Measurements from ENCODE around the gene PDE1A. TPM values are rescaled to one million over a fixed set of nuclear protein-coding genes. Genes with fewer than 3 reads are reported as not detected.

PDE1A gene
- total and polyA plus RNA-seq, 10 of the 15 experiments (the other 5 are each of a cell fraction or from before 2014, with no cell fraction given) = 1.1 TPM; not detected in 9

DNA sequence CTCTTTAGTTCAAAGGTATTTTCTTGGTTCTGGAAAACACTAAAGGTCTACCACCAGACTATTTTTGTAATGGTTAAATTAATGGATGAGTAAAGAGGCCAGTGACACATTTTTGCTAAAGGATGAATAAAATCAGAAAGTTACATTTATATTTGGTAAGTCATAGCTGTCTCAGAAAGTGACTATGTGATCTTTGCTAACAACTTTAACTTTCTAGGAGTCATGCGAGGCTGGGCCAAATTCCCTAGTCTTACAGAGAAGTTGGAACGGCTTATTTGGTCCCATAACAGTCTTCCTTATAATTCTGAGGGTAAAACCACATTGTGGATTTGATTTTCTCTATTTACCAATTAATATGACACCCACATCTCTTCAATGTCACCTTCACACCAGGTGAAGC is 198.1 kb downstream of the PDE1A start (continued):
- no peak for TF ChIP-seq ZNF384 (IDR thresholded peaks at IDR 0.05; ENCODE audit: borderline replicate concordance, low read depth, low read length)
- TF ChIP-seq, protein P1, sequence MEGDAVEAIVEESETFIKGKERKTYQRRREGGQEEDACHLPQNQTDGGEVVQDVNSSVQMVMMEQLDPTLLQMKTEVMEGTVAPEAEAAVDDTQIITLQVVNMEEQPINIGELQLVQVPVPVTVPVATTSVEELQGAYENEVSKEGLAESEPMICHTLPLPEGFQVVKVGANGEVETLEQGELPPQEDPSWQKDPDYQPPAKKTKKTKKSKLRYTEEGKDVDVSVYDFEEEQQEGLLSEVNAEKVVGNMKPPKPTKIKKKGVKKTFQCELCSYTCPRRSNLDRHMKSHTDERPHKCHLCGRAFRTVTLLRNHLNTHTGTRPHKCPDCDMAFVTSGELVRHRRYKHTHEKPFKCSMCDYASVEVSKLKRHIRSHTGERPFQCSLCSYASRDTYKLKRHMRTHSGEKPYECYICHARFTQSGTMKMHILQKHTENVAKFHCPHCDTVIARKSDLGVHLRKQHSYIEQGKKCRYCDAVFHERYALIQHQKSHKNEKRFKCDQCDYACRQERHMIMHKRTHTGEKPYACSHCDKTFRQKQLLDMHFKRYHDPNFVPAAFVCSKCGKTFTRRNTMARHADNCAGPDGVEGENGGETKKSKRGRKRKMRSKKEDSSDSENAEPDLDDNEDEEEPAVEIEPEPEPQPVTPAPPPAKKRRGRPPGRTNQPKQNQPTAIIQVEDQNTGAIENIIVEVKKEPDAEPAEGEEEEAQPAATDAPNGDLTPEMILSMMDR (IDR thresholded peaks at IDR 0.05 in 2 of 3, conservative IDR thresholded peaks at IDR 0.05 in 1 of 3; ENCODE audit: control insufficient read depth in 2 of 3, extremely low read depth in 1 of 3, insufficient read depth in 1 of 3, low read depth in 3 of 3, low read length in 3 of 3) = no peak
- no peak for TF ChIP-seq ASH2L (IDR thresholded peaks at IDR 0.05; ENCODE audit: borderline replicate concordance, low read depth)
- TF ChIP-seq MTA3 (IDR thresholded peaks at IDR 0.05; ENCODE audit: borderline replicate concordance, low read length) = no peak
- TF ChIP-seq TCF3 (IDR thresholded peaks at IDR 0.05; ENCODE audit: borderline replicate concordance, insufficient read depth, low read depth, low read length) = no peak

DNA sequence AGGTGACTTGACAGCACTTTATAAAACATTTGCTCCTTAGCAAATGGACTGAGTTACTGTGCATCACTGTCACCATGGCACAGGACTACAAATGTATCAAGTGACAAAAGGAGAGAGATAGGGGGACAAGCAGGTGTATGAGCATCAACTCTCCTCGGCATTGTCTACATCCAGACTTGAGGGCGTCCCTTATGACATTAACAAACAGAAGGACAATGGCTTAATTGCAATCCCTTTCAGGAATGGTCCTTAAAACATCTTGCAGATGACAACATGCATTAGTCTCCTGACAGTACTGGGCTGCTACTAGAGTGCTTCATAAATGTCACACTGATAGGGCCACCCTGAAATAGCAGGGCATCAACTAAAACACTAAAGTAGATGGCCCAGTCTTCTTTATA is 198.8 kb downstream of the PDE1A start:
- DNase-seq (ENCODE audit: low read depth, low spot score) (no peak), ATAC-seq (no peak), FAIRE-seq (no peak)
- 0% methylated on average over 2 of the region's 2 CpGs for WGBS (ENCODE audit: insufficient coverage, insufficient replicate concordance, low lambda C conversion rate, missing lambda C conversion rate)
- Histone ChIP-seq H3K79me2 (ENCODE audit: control insufficient read depth, insufficient read depth, low read length) (no peaks in the 10 kb centered on the region), H3K36me3 (ENCODE audit: control insufficient read depth in 2 of 2, insufficient read depth in 2 of 2, low read length in 1 of 2) (no peaks in the 10 kb centered on the region), H3K4me3 (no peak overlapping the region), H3K9me3 (replicated peaks; ENCODE audit: control insufficient read depth, insufficient read depth, low read length) (no peaks in the 10 kb centered on the region), H2AFZ (ENCODE audit: control insufficient read depth, low read depth, low read length) (no peak overlapping the region), H3K27ac (ENCODE audit: control insufficient read depth, insufficient read depth) (no peak overlapping the region), H3K4me2 (ENCODE audit: control insufficient read depth, insufficient read depth) (no peak overlapping the region), H3K9ac (ENCODE audit: control insufficient read depth, insufficient read depth, low read length) (no peak overlapping the region), H4K20me1 (ENCODE audit: control insufficient read depth, insufficient read depth) (no peaks in the 10 kb centered on the region), H3K27me3 (replicated peaks in 1 of 2; ENCODE audit: control insufficient read depth in 2 of 2, insufficient read depth in 2 of 2, low read length in 1 of 2) (no peaks in the 10 kb centered on the region), H3K4me1 (ENCODE audit: control insufficient read depth, insufficient read depth, low read length) (no peaks in the 10 kb centered on the region)
- CTCF ChIA-PET = interaction anchor here (1.0 to 1.3 kb wide), 2 partner anchors 13 to 421 kb away, joined by 3 to 4 read pairs; no protein-coding TSS in a partner anchor
- SMC1A ChIA-PET (ENCODE audit: uncharacterized antibody, unreplicated experiment) = interaction anchor here (0.9 kb wide), 1 partner anchor 769 kb away, joined by 3 read pairs; no protein-coding TSS in a partner anchor
- RAD21 ChIA-PET (ENCODE audit: unreplicated experiment) = no interaction called here
- intact Hi-C loops (cut with micrococcal nuclease; ENCODE audit: unreplicated experiment) = no loop called here
- TF ChIP-seq RELA (IDR thresholded peaks at IDR 0.05; ENCODE audit: borderline replicate concordance, partially characterized antibody) (no peak), SREBF1 (IDR thresholded peaks at IDR 0.05; ENCODE audit: low read length) (no peak), SMAD1 (IDR thresholded peaks at IDR 0.05; ENCODE audit: low read depth, partially characterized antibody) (no peak), NRF1 (conservative IDR thresholded peaks at IDR 0.05; ENCODE audit: low read depth, low read length) (no peak)
- POLR2A ChIA-PET = no interaction called here
- BruUV-seq (replicated peaks) = no TSS peak
- in situ Hi-C loops (cut with MboI) = no loop called here

All from GM12878 (cell line).